HL-60/S4 treated with phorbol 12-myristate 13-acetate at 8.2 ng/mL for 4 days and 3 days (cell line): ENCODE measurements around the gene WDR37.

ENCODE experiments used
- in situ Hi-C: fragments of 300-500 bp; cut with MboI; formaldehyde crosslinking; loops from 2 replicates; pipeline ENCODE4 v1.15.0; 2022; ENCODE audit warnings: low sequenced_read_pairs

Gene WDR37

DNA sequence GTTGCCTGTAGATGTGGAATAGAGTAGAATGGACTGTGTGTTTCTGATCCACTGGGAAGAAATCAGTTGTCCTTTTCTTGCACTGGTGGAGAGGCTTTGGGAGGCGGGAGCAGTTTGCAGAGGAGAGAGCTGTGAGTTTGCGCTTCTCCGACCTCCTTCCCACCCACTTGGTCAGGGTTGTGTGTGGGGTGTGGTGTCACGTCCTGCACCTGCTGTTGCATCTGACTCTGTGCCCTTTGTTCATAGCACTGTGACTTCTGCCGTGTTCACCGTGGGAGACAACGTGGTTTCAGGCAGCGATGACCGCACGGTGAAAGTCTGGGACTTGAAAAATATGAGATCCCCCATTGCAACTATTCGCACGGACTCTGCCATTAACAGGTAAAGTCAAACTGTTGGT is 67.8 kb downstream of the WDR37 start:
- in situ Hi-C loops: no loop called here

GRCh38 chr10:1124796-1125195 is 68.6 kb downstream of the WDR37 start:
- in situ Hi-C loops: no loop called here

GRCh38 chr10:1126461-1126860 is 70.3 kb downstream of the WDR37 start:
- in situ Hi-C loops: no loop called here

DNA sequence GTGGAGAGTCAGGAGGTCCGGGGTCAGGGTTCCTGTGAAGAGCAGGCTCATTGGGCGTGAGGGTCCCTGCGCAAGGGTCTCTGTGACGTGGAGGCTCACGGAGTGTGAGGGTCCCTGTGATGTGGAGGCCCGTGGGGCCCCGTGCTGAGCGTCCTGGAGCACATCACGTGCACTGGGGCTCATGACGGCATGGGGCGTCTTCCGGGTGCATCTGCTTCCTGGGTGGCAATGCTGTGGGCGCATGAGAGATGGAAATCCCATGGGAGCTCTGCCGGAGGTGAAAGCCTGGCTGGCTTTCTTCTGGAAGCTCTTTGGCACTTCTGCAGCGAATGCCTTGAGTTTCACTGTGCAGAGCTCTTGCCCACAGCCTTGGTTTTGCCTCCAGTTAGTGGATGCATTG is 71.4 kb downstream of the WDR37 start:
- in situ Hi-C loops: no loop called here

- in situ Hi-C loops: no loop called here
Observed at GRCh38 chr10:1128115-1128514, 71.9 kb downstream of the WDR37 start.

DNA sequence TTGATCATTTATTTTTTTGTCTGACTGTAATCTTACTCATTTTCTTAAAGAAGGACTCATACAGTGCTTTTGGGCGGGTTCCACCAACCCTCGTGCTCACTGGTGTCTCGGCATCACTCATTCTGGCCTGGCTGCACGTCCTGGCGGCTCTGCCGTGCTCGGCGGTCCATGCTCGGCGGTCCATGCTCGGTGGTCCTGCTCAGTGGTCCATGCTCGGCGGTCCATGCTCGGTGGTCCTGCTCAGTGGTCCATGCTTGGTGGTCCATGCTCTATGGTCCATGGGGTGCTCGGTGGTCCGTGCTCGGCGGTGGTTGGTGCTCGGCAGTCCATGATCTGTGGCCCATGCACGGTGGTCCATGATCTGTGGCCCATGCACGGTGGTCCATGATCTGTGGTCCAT is 72.5 kb downstream of the WDR37 start:
- in situ Hi-C loops: no loop called here

DNA sequence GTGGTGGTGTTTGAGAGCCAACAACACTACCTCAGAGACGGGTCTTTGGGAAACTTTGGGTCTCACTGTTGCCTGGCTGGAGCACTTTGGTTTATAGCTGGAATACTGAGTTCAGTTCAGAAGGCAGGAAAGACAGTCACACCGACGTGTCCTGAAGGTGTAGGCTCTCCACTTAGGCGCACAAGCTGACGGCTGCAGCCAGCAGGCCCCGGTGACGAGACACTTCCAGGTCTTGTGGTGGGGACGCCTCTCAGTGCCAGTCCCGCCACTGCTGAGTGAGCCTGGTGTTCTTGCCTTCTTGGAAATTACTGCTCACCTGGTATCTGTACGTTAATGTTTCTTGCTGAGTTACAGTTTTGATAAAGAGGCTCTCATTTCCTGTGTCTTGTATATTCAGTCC is 74.0 kb downstream of the WDR37 start:
- in situ Hi-C loops: no loop called here

- in situ Hi-C loops: no loop called here
Observed at GRCh38 chr10:1130995-1131790, 75.0 kb downstream of the WDR37 start.

DNA sequence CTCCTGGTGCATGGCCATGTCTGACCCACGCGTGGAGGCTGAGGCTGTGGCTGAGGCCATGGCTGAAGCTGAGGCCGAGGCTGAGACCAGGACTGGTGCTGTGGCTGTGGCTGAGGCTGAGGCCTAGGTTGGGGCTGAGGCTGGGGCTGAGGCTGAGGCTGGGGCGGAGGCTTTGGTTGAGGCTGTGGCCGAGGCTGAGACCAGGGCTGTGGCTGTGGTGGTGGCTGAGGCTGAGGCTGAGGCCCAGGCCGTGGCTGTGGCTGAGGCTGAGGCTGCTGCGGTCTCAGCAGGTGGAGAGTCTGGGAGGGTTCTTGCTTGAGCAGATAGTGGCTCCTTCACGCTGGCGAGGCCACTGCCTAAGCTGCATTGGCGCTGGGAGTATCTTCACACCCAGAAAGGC is 76.4 kb downstream of the WDR37 start:
- in situ Hi-C loops: no loop called here

DNA sequence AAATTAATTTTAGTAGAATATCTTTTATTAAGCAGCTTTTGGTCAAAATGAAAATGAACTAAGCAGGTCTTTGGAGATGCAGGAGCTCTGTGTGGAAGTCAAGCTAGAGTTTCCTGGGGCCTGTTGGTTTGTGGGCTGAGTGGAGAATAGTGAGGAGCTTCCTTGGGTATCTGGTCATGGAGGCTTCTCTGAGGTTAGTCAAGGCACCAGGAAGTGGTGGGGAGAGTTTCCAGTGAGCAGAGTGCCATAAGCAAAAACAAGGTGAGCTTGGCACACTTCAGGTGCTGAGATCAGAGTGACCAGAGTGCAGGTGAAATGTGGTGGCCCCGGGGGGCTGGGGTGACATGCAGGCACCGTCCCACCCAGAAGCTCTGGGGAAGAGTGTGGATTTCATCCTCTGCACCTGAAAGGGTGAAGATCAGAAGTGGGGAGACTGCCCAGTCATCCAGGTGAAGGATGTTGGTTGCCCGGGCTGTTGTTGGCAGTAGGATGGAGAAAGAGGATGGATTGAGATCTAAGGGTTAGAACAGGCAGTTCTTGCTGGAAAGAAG is 77.4 kb downstream of the WDR37 start:
- in situ Hi-C loops: no loop called here

DNA sequence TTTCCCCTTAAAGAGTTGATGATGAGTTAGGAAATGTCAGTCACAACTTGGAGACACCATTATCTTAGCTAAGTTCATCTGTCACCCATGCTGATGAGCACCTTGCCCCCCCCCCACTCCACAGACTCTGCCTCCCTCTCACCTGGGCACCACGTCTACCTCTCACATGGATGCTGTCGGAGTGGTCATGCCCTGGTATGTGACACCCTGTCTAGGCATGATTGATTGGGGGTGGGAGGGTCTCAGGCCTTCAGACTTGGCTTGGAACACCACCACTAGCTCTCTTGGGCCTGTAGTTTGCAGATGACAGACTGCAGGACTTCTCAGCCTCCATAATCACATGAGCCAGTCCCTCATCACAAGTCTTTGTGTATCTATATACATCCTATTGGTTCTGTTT is 78.0 kb downstream of the WDR37 start:
- in situ Hi-C loops: no loop called here

- in situ Hi-C loops: no loop called here
Observed at GRCh38 chr10:1136268-1136667, 80.1 kb downstream of the WDR37 start.

GRCh38 chr10:1137499-1138163 is 81.4 kb downstream of the WDR37 start:
- in situ Hi-C loops: no loop called here

DNA sequence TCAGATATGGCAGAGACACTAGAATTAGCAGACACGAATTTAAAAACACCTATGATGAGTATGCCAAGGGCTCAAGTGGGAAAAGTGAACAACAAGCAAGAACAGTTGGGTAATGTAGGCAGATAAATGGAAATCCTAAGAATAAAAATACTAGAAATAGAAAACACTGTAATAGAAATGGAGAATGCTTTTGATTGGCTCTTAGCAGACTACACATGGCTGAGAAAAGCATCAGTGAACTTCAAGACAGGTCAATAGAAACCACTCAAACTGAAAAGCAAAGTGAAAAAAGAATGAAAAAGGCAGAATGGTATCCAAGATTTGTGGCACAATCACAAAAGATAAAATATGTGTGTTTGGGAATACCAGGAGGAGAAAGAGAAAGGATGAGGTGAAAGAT is 82.3 kb downstream of the WDR37 start:
- in situ Hi-C loops: no loop called here

GRCh38 chr10:1141261-1141660 is 85.1 kb downstream of the WDR37 start:
- in situ Hi-C loops: no loop called here

DNA sequence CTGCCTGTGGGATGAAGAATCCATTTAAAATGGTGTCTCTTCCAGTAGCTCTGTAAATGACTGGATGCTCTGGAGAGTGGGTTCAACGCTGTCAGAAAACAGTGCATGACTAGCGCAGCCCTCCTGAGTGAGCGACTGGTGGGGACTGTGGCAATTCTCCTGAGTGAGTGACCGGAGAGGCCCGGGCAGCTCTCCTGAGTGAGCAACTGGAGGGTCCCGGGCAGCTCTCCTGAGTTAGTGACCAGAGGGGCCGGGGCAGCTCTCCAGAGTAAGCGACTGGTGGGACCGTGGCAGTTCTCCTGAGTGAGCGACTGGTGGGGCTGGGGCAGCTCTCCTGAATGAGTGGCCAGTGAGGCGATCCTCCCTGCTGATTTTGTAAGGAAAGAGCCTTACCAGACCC is 85.5 kb downstream of the WDR37 start:
- in situ Hi-C loops: no loop called here

GRCh38 chr10:1142596-1142995 is 86.4 kb downstream of the WDR37 start:
- in situ Hi-C loops: no loop called here

- in situ Hi-C loops: no loop called here
Observed at GRCh38 chr10:1147810-1148209, 91.6 kb downstream of the WDR37 start.

DNA sequence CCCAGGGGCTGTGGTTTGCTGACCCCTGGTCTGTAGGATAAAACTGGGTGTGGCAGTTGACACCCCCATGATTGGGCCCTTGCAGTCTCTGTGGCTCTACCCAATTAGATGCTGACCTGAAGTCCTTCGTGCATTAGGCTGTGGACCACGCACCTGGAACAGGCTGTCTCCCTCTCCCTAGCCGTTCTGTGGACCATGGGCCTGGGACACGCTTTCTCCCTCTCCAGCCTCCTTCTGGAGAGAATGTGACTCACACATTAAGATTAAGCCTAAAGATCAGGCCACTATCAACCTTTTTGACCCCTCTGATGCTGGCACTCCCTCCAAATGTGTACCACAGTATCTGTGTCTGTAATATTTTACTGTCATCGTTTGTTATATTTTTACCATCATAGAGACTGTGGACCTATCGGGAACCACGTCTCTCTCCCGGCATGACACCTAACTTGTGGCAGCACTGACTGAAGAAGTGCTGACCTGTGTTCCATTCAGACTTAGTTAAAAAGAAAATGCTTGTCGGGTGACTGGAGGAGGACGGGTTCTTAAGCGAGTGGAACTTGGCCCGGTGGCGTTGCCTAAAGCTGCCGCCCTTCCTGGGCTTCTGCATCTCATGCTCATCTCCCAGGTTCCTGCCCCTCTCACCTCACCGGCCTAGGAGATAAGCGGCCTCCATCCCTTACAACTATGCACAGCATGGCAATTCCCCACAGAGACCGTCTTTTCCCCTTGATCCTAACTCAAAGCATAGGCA is 92.8 kb downstream of the WDR37 start:
- in situ Hi-C loops: no loop called here

DNA sequence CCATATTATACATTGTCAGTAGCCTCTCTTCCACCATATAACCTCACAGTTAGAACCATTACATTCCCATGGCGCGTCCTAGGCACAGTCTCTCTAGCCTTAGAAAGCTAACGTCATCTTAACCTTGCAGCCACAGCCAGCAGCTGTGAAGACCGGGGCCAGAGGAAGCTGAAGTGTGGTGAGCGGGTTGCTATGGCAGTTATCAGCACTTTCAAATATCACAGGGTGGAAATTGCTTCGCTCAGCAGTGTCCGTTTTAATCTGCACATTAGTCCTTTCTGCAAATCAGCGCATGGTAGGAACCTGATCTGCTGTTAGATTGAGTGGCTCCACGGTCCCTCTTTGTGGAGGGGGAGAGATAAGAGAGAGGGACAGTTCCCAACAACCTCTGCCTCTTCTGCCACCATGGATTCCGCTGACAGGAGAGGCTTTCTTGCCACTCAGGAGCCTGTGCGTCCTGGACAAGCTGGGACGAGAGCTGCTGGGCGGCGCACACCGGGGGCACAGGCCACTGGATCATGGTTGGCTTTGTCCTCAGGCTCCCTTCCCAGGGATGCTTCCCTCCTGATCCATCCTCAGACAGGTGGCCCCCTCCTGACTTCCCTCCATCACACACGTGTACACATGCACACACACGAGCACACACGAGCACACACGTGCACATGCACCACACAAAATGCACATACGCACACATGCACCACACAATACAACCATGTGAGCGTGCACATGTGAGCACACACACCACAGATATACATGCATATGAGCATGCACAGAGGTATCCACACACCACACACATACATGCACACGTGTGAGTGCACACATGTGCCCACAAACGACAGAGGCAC is 93.8 kb downstream of the WDR37 start:
- in situ Hi-C loops: no loop called here

GRCh38 chr10:1150638-1150955 is 94.4 kb downstream of the WDR37 start:
- in situ Hi-C loops: no loop called here
